RWPE2 (cell line): ENCODE data around the gene MAGI1.

Experiments used
- ATAC-seq: fragments of 200-7000 bp; cut with Tn5 transposase; 3 replicates; pipeline ENCODE4 v1.9.1; 2021; ENCODE audit warnings: low read depth
- DNase-seq: peaks from one replicate; pipeline ENCODE4 v3.0.0-alpha.2; 2020; ENCODE audit warnings: low spot score
- H3K27ac ChIP-seq: fragments of 450-650 bp; 2 replicates; pipeline ENCODE4 v1.5.1; 2017; ENCODE audit warnings: mild to moderate bottlenecking; ENCODE audit not compliant: poor library complexity, severe bottlenecking
- H3K27me3 ChIP-seq: fragments of 250-450 bp; sonication (Bioruptor Pico); 2 replicates; pipeline ENCODE4 v1.5.1; 2021; ENCODE audit warnings: mild to moderate bottlenecking, moderate library complexity; ENCODE audit not compliant: insufficient read depth, poor library complexity, severe bottlenecking
- H3K36me3 ChIP-seq: fragments of 250-450 bp; sonication (Bioruptor Pico); 2 replicates; pipeline ENCODE4 v1.5.1; 2020; ENCODE audit warnings: low read depth, mild to moderate bottlenecking, moderate library complexity
- H3K4me1 ChIP-seq: fragments of 250-450 bp; sonication (Bioruptor Pico); 2 replicates; pipeline ENCODE4 v1.5.1; 2021; ENCODE audit warnings: mild to moderate bottlenecking, moderate library complexity; ENCODE audit not compliant: insufficient read depth, poor library complexity, severe bottlenecking
- H3K4me3 ChIP-seq: fragments of 250-450 bp; sonication (Bioruptor Pico); 2 replicates; pipeline ENCODE4 v1.5.1; 2021; ENCODE audit warnings: mild to moderate bottlenecking, moderate library complexity; ENCODE audit not compliant: severe bottlenecking
- H3K9me3 ChIP-seq: fragments of 250-450 bp; sonication (Bioruptor Pico); 2 replicates; pipeline ENCODE4 v1.5.1; 2021; ENCODE audit warnings: mild to moderate bottlenecking, moderate library complexity; ENCODE audit not compliant: severe bottlenecking
- CTCF ChIP-seq: fragments of 450-650 bp; IDR thresholded peaks from one replicate; pipeline ENCODE4 v1.5.1; 2017; ENCODE audit warnings: mild to moderate bottlenecking, moderate library complexity; ENCODE audit not compliant: poor library complexity, severe bottlenecking

Gene MAGI1

DNA sequence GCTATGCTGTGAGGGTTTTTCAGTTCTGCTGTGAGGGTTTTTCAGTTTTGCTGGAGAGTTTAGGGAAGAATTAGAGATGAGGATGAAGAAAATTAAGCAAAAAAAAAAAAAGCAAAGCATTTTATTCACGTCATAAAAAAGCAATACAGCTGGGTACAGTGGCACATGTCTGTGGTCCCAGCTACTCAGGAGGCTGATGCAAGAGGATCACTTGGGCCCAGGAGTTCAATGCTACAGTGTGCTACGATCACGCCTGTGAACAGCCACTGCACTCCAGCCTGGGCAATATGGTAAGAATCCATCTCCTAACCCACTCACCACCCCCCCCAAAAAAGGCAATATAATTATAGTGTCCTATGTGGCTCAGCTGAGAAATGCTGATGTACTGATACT, 162.7 kb downstream of the MAGI1 start:
- Histone ChIP-seq H3K4me3 (no peak overlapping the region), H3K9me3 (no peaks in the 10 kb centered on the region), H3K36me3 (no peaks in the 10 kb centered on the region), H3K4me1 (no peaks in the 10 kb centered on the region), H3K27ac (no peak overlapping the region), H3K27me3 (no peaks in the 10 kb centered on the region)
- DNase-seq = no peak
- TF ChIP-seq CTCF = no peak
- ATAC-seq = no peak

- no peaks in the 10 kb centered on the region for H3K4me1 ChIP-seq
- H3K27me3 ChIP-seq = no peaks in the 10 kb centered on the region
- TF ChIP-seq CTCF = no peak
- H3K4me3 ChIP-seq = no peak overlapping the region
- no peaks in the 10 kb centered on the region for H3K36me3 ChIP-seq
- H3K27ac ChIP-seq = no peak overlapping the region
- H3K9me3 ChIP-seq = no peaks in the 10 kb centered on the region
- ATAC-seq (no peak), DNase-seq (no peak)
Measured at GRCh38 chr3:65875393-65876027, 163.2 kb downstream of the MAGI1 start.

DNA sequence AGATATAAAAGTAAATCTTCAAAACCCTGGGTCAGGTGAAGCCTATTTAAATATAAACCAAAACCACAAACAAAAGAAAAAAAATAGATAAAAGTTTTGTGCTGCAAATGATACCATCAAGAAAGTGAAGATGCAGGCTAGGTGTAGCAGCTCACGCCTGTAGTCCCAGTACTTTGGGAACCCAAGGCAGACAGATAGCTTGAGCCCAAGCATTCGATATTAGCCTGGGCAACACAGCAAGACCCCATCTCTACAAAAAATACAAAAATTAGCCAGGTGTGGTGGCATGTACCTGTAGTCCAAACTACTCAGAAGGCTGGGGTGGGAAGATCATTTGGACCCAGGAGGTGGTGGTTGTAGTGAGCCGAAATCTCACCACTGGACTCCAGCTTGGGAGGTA, 164.8 kb downstream of the MAGI1 start:
- ATAC-seq = no peak
- Histone ChIP-seq H3K9me3 (no peaks in the 10 kb centered on the region), H3K4me1 (no peaks in the 10 kb centered on the region), H3K27ac (no peak overlapping the region), H3K36me3 (no peaks in the 10 kb centered on the region), H3K27me3 (no peaks in the 10 kb centered on the region), H3K4me3 (no peak overlapping the region)
- no peak for TF ChIP-seq CTCF
- DNase-seq = no peak

DNA sequence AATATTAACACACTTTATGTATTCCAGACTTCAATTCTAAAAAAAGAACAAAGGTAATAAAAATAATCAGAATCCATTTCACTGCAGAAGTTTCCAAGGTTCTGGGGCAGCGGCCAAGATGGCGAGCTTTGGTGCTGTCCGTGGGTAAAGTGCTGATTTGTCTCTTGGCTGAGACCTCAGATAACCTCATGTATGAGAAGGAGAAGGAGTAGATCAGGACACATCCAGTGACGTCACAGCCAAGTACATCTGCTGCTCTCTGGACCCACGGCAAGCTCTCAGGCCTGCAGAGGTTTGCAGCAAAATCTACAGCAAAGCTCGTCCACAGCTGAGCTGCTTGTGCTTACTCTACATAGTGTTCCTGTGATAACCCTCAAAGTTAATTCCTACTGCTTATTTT, 165.7 kb downstream of the MAGI1 start:
- no peak overlapping the region for H3K4me3 ChIP-seq
- H3K27ac ChIP-seq = no peak overlapping the region
- TF ChIP-seq CTCF = no peak
- H3K36me3 ChIP-seq = no peaks in the 10 kb centered on the region
- H3K9me3 ChIP-seq = no peaks in the 10 kb centered on the region
- DNase-seq (no peak), ATAC-seq (no peak)
- H3K4me1 ChIP-seq = no peaks in the 10 kb centered on the region
- H3K27me3 ChIP-seq = no peaks in the 10 kb centered on the region

- Histone ChIP-seq H3K9me3 (no peaks in the 10 kb centered on the region), H3K4me1 (no peaks in the 10 kb centered on the region), H3K36me3 (no peaks in the 10 kb centered on the region), H3K27me3 (no peaks in the 10 kb centered on the region), H3K4me3 (no peak overlapping the region), H3K27ac (no peak overlapping the region)
- ATAC-seq = no peak
- DNase-seq = no peak
- TF ChIP-seq CTCF = no peak
Measured at GRCh38 chr3:65871305-65872141, 167.2 kb downstream of the MAGI1 start.
